Right lobe of liver (tissue), 6 donors: ENCODE results near the gene NAALADL2. TPM values are rescaled to one million over a fixed set of nuclear protein-coding genes. Genes with fewer than 3 reads are reported as not detected.

Experiments
- ATAC-seq, 4 donors: fragments of 200-7000 bp; cut with Tn5 transposase; one replicate each; pipeline ENCODE4 v1.9.1; 2020; ENCODE audit warnings: mild to moderate bottlenecking in 4 of 4, moderate library complexity in 4 of 4
- DNase-seq, 3 donors: peaks; one replicate each; pipeline ENCODE4 v3.0.0-alpha.2; 2020
- H3K27ac ChIP-seq, 3 donors: fragments of 200-600 bp; one replicate each; pipeline ENCODE4 v1.8.0; 2022
- H3K27me3 ChIP-seq, 2 donors: fragments of 200-600 bp; one replicate each; pipeline ENCODE4 v1.8.0; 2022
- H3K36me3 ChIP-seq, 4 donors: fragments of 200-600 bp; sonication (generic) in 1 of 4; one replicate each; pipeline versions ENCODE4 v1.5.1 to v1.8.0; 2017 to 2022; ENCODE audit warnings: control low read depth in 1 of 4
- H3K4me1 ChIP-seq, 4 donors: fragments of 200-600 bp; sonication (generic) in 1 of 4; one replicate each; pipeline versions ENCODE4 v1.5.1 to v1.8.0; 2017 to 2022; ENCODE audit warnings: control low read depth in 1 of 4
- H3K4me3 ChIP-seq, 3 donors: fragments of 200-600 bp; one replicate each; pipeline ENCODE4 v1.8.0; 2022
- H3K9me3 ChIP-seq, 4 donors: fragments of 200-600 bp; sonication (generic) in 1 of 4; one replicate each; pipeline versions ENCODE4 v1.5.1 to v1.8.0; 2017 to 2022; ENCODE audit warnings: control low read depth in 1 of 4
- CTCF ChIP-seq, 4 donors: fragments of 200-600 bp in 3 of 4; fragments of 450-650 bp in 1 of 4; IDR thresholded peaks; one replicate each; pipeline versions ENCODE4 v1.5.1 to v1.8.0; 2016 to 2022; ENCODE audit warnings: antibody characterized with exemption in 4 of 4, mild to moderate bottlenecking in 2 of 4
- POLR2A ChIP-seq: fragments of 450-650 bp; IDR thresholded peaks from one replicate; pipeline ENCODE4 v1.6.1; 2017; ENCODE audit warnings: antibody characterized with exemption, mild to moderate bottlenecking
- WGBS: methylation state at CpG from one replicate; pipeline ENCODE4 v1.1.6; 2018; ENCODE audit warnings: low coverage, low lambda C conversion rate; ENCODE audit not compliant: insufficient coverage; ENCODE audit errors: missing lambda C conversion rate; 5-methylcytosine and 5-hydroxymethylcytosine counted together
- intact Hi-C, 2 donors: fragments of 100-400 bp; cut with DNase I; formaldehyde crosslinking; loops; one replicate each; pipeline versions ENCODE4 v1.11.2 to v1.14.1; 2022
- total RNA-seq, 6 experiments: library from RNA; depleted of rRNA in 2 of 6; stranded (reverse); fragments of >200 nt in 2 of 6; fragmentation: NEBNext Ultra II Directional in 3 of 6; extraction: Animal tissue kit (Norgen Biotek cat#: 25700) in 3 of 6; gene quantifications; one replicate each; pipeline versions ENCODE4 v1.1.0 to v1.2.4, GENCODE V29; 2016 to 2023
- donor health status: DM: no; HTN: yes; CAD: no.
- donor health status: DM: no; HTN: no; CAD: no.
- donor health status: DM: no; HTN: no; CAD: no.
- donor health status: DM: no; HTN: yes; CAD: no.
- donor health status: DM: no; HTN: yes; CAD: no.

NAALADL2 gene
- total RNA-seq, 6 experiments from 2014 or later = 0.86 to 4.9 (median 3.2) TPM

DNA sequence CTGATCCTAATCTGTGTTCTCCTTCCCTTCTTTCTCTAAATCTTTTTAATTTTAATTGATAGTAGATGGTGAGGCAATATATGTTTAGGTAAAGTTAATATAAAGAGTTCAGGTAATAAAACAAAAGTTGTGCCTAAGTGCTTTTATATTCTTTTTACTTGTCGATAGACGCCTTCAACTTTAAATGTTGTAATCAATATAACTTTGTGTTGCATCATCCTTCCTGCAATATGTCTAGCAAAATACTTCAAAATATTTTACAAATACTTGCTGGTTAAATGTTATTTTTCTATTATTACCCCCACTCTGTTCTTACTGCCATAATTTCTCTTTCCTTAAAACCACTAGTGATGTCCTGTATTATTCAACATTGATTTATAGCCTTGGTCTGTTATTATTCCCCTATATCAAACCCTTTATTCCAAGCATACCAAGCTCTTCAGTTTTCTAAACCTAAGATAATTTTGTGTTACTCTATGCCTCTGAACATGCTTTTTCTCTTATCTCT, 92.4 kb downstream of the NAALADL2 start:
- ATAC-seq (no peak), DNase-seq (no peak)
- Histone ChIP-seq H3K27ac (no peak overlapping the region), H3K4me3 (no peak overlapping the region), H3K36me3 (no peaks in the 10 kb centered on the region), H3K9me3 (no peaks in the 10 kb centered on the region), H3K4me1 (no peaks in the 10 kb centered on the region), H3K27me3 (no peaks in the 10 kb centered on the region)
- TF ChIP-seq POLR2A (no peak), CTCF (IDR thresholded peaks at IDR 0.05) (no peak)
- WGBS = 96% methylated on average over 2 of the region's 2 CpGs
- intact Hi-C loops = no loop called here

GRCh38 chr3:174953068-174953467, 93.9 kb downstream of the NAALADL2 start:
- ATAC-seq = no peak
- Histone ChIP-seq H3K9me3 (no peaks in the 10 kb centered on the region), H3K27ac (no peak overlapping the region), H3K27me3 (no peaks in the 10 kb centered on the region), H3K4me3 (no peak overlapping the region), H3K36me3 (no peaks in the 10 kb centered on the region), H3K4me1 (no peaks in the 10 kb centered on the region)
- DNase-seq = no peak
- intact Hi-C loops = no loop called here
- TF ChIP-seq POLR2A (no peak), CTCF (IDR thresholded peaks at IDR 0.05) (no peak)
- WGBS = 58% methylated on average over 1 of the region's 1 CpG

GRCh38 chr3:174955513-174956016, 96.4 kb downstream of the NAALADL2 start:
- WGBS = 92% methylated on average over 2 of the region's 2 CpGs
- Histone ChIP-seq H3K27ac (no peak overlapping the region), H3K4me3 (no peak overlapping the region), H3K4me1 (no peaks in the 10 kb centered on the region), H3K27me3 (no peaks in the 10 kb centered on the region), H3K9me3 (no peaks in the 10 kb centered on the region), H3K36me3 (no peaks in the 10 kb centered on the region)
- intact Hi-C loops = no loop called here
- no peak for DNase-seq
- TF ChIP-seq POLR2A = no peak
- no peak for TF ChIP-seq CTCF (IDR thresholded peaks at IDR 0.05)
- ATAC-seq = no peak

DNA sequence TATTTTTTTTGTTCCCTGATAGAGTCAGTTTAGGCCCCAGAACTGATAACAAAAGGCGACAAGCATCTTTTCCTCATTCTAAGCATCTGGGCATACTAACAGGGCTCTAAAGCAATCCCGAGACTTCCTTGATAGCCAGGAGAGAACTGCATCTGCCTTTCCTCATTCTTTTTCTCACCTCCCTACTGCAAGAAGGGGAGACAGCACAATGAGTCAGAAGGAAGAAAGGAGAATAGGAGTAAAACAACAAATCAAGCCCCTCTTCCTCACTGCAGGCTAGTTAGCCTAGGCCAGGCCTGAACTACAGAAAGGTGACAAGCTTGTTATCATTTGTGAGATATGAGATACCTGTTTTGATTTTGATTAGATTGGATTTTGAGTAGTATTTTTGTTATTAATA, 97.9 kb downstream of the NAALADL2 start:
- TF ChIP-seq CTCF (IDR thresholded peaks at IDR 0.05) (no peak), POLR2A (no peak)
- H3K36me3 ChIP-seq = no peaks in the 10 kb centered on the region
- WGBS = 56% methylated on average over 2 of the region's 2 CpGs
- intact Hi-C loops = no loop called here
- no peaks in the 10 kb centered on the region for H3K9me3 ChIP-seq
- DNase-seq = no peak
- ATAC-seq = no peak
- H3K27ac ChIP-seq = no peak overlapping the region
- H3K4me3 ChIP-seq = no peak overlapping the region
- H3K27me3 ChIP-seq = no peaks in the 10 kb centered on the region
- H3K4me1 ChIP-seq = no peaks in the 10 kb centered on the region

DNA sequence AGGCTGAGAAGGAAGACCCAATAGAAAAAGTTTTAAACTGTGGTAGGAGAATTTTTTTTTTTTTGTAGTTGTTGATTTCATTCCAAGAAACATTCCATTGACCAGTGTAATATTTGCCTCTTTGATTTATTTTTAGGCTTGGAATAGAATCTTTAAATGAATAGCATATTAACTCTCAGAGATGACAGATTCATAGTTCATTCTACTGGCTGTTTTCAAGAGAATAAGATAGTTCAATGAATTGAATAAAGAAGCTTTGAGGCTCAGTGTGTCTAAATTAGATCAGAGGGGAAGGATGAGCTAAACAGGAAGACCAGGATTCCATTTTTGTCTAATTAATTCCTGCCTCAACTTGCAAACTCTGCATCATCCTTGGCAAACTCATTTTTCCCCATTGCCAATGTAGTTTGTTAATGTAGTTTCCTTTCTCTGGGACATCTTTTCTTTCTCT, 98.4 kb downstream of the NAALADL2 start:
- intact Hi-C loops = no loop called here
- no peak for DNase-seq
- no peaks in the 10 kb centered on the region for H3K9me3 ChIP-seq
- no peak for ATAC-seq
- no peaks in the 10 kb centered on the region for H3K4me1 ChIP-seq
- H3K36me3 ChIP-seq = no peaks in the 10 kb centered on the region
- no peak for TF ChIP-seq POLR2A
- TF ChIP-seq CTCF (IDR thresholded peaks at IDR 0.05) = no peak
- H3K4me3 ChIP-seq = no peak overlapping the region
- H3K27ac ChIP-seq = no peak overlapping the region
- no peaks in the 10 kb centered on the region for H3K27me3 ChIP-seq
